Ascending aorta (tissue), 2 donors: ENCODE results near the gene NHLRC3. TPM values are rescaled to one million over a fixed set of nuclear protein-coding genes. Genes with fewer than 3 reads are reported as not detected.

Experiments
- DNase-seq, 2 donors: peaks; one replicate each; pipeline ENCODE4 v3.0.0-alpha.2; 2019; ENCODE audit warnings: low spot score in 2 of 2
- H3K27ac ChIP-seq, 2 donors: fragments of 200-600 bp; sonication (generic); one replicate each; pipeline ENCODE4 v1.5.1; 2016 to 2017; ENCODE audit warnings: mild to moderate bottlenecking in 1 of 2
- H3K27me3 ChIP-seq: fragments of 200-600 bp; sonication (generic); one replicate; pipeline ENCODE4 v1.5.1; 2017
- H3K36me3 ChIP-seq, 2 donors: fragments of 200-600 bp; sonication (generic); one replicate each; pipeline ENCODE4 v1.5.1; 2016
- H3K4me1 ChIP-seq, 2 donors: fragments of 200-600 bp; sonication (generic); one replicate each; pipeline ENCODE4 v1.5.1; 2016 to 2017; ENCODE audit warnings: mild to moderate bottlenecking in 1 of 2
- H3K4me3 ChIP-seq, 2 donors: fragments of 200-600 bp; sonication (generic); one replicate each; pipeline ENCODE4 v1.5.1; 2016 to 2017; ENCODE audit warnings: mild to moderate bottlenecking in 1 of 2
- H3K9me3 ChIP-seq, 2 donors: fragments of 200-600 bp; sonication (generic); one replicate each; pipeline ENCODE4 v1.5.1; 2016
- intact Hi-C: fragments of 100-400 bp; cut with DNase I; formaldehyde crosslinking; loops from one replicate; pipeline ENCODE4 v1.15.1; 2023
- total RNA-seq: library from RNA; depleted of rRNA; stranded (reverse); fragments of >200 nt; gene quantifications from one replicate; pipeline ENCODE4 v1.1.0, GENCODE V29; 2016
- TF ChIP-seq, protein P1 (sequence below), 3 experiments: fragments of 200-600 bp in 2 of 3; fragments of 450-650 bp in 1 of 3; sonication (generic) in 2 of 3; IDR thresholded peaks; one replicate each; pipeline ENCODE4 v1.5.1; 2016 to 2019; ENCODE audit warnings: antibody characterized with exemption in 3 of 3, mild to moderate bottlenecking in 1 of 3, moderate library complexity in 1 of 3

NHLRC3 gene
- total RNA-seq, 1 donor from 2014 or later: 7.1 TPM

- Histone ChIP-seq H3K4me1 (no peaks in the 10 kb centered on the region), H3K4me3 (no peak overlapping the region), H3K9me3 (no peaks in the 10 kb centered on the region), H3K27ac (no peak overlapping the region), H3K36me3 (peaks cover 32 to 58% of the 10 kb centered on the region in 2 donors), H3K27me3 (no peaks in the 10 kb centered on the region)
- intact Hi-C loops: no loop called here
- no peak for DNase-seq
- TF ChIP-seq, protein P1, sequence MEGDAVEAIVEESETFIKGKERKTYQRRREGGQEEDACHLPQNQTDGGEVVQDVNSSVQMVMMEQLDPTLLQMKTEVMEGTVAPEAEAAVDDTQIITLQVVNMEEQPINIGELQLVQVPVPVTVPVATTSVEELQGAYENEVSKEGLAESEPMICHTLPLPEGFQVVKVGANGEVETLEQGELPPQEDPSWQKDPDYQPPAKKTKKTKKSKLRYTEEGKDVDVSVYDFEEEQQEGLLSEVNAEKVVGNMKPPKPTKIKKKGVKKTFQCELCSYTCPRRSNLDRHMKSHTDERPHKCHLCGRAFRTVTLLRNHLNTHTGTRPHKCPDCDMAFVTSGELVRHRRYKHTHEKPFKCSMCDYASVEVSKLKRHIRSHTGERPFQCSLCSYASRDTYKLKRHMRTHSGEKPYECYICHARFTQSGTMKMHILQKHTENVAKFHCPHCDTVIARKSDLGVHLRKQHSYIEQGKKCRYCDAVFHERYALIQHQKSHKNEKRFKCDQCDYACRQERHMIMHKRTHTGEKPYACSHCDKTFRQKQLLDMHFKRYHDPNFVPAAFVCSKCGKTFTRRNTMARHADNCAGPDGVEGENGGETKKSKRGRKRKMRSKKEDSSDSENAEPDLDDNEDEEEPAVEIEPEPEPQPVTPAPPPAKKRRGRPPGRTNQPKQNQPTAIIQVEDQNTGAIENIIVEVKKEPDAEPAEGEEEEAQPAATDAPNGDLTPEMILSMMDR (IDR thresholded peaks at IDR 0.05): no peak
Observed at GRCh38 chr13:39023761-39024160, 14.5 kb upstream of the NHLRC3 start.

DNA sequence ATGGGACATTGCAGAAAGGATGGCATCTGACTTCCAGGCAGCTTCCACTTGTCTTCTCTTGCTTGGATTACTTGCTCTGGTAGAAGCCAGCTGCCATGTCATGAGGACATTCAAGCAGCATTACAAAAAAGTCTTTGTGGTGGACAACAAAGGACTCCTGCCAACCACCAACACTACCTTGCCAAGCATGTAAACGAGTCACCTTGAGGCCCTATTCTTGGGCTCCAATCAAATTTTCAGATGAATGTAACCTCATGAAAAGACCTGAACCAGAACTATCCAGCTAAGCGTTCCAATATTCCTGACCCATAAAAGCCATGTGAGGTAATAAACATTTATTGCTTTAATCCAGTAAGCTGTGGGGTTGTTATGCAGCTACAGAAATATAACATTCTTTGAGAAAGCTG lies 12.8 kb upstream of the NHLRC3 start:
- DNase-seq: no peak
- TF ChIP-seq, protein P1 (IDR thresholded peaks at IDR 0.05): no peak
- no peaks in the 10 kb centered on the region for H3K27me3 ChIP-seq
- H3K4me3 ChIP-seq: no peak overlapping the region
- no peaks in the 10 kb centered on the region for H3K9me3 ChIP-seq
- peaks cover 32 to 58% of the 10 kb centered on the region in 2 donors for H3K36me3 ChIP-seq
- intact Hi-C loops: no loop called here
- H3K4me1 ChIP-seq: no peaks in the 10 kb centered on the region
- no peak overlapping the region for H3K27ac ChIP-seq

GRCh38 chr13:39032150-39032549 lies 6.1 kb upstream of the NHLRC3 start:
- Histone ChIP-seq H3K4me1 (peaks cover 0 to 2% of the 10 kb centered on the region in 2 donors), H3K27ac (no peak overlapping the region), H3K4me3 (no peak overlapping the region), H3K27me3 (no peaks in the 10 kb centered on the region), H3K36me3 (peaks cover 0 to 6% of the 10 kb centered on the region in 2 donors), H3K9me3 (no peaks in the 10 kb centered on the region)
- no peak for DNase-seq
- TF ChIP-seq, protein P1 (IDR thresholded peaks at IDR 0.05): no peak
- intact Hi-C loops: loop anchor here (10.0 kb wide), 2 partner anchors 383 to 1743 kb away; partner anchors contain the start of gene MRPS31

- Histone ChIP-seq H3K27me3 (no peaks in the 10 kb centered on the region), H3K27ac (no peak overlapping the region), H3K4me3 (no peak overlapping the region), H3K36me3 (peaks cover 0 to 4% of the 10 kb centered on the region in 2 donors), H3K4me1 (peaks cover 0 to 5% of the 10 kb centered on the region in 2 donors), H3K9me3 (no peaks in the 10 kb centered on the region)
- intact Hi-C loops: loop anchor here (10.0 kb wide), 2 partner anchors 381 to 1741 kb away; partner anchors contain the start of gene MRPS31
- no peak for DNase-seq
- TF ChIP-seq, protein P1 (IDR thresholded peaks at IDR 0.05): no peak
Observed at GRCh38 chr13:39034085-39034484, 4.2 kb upstream of the NHLRC3 start.

- intact Hi-C loops: loop anchor here (5.0 to 10.0 kb wide), 3 partner anchors 380 to 1740 kb away; partner anchors contain the start of gene MRPS31
- H3K4me3 ChIP-seq: peak overlapping the region in 1 of 2 donors; percentile 100
Observed at GRCh38 chr13:39035204-39035603, 3.1 kb upstream of the NHLRC3 start.

More at GRCh38 chr13:39035204-39035603, 3.1 kb upstream of the NHLRC3 start:
- TF ChIP-seq, protein P1 (IDR thresholded peaks at IDR 0.05): no peak
- DNase-seq: no peak
- Histone ChIP-seq H3K27me3 (no peaks in the 10 kb centered on the region), H3K9me3 (no peaks in the 10 kb centered on the region), H3K36me3 (peaks cover 0 to 4% of the 10 kb centered on the region in 2 donors), H3K27ac (no peak overlapping the region), H3K4me1 (peaks cover 0 to 12% of the 10 kb centered on the region in 2 donors)
